ENCODE measurements around the gene OLIG1.
A peak's percentile ranks its signal among the peaks of the same experiment; 100 is the strongest.

OLIG1 gene

GRCh38 chr21:33023574-33024200 lies 46.3 kb upstream of the OLIG1 start:
- no peak for TF ChIP-seq CTCF (IDR thresholded peaks at IDR 0.05; ENCODE audit: extremely low read depth, missing control alignments)
- DNase-seq (ENCODE audit: low spot score): peak; percentile 44

- DNase-seq (ENCODE audit: low spot score): peak; percentile 43
- TF ChIP-seq CTCF (IDR thresholded peaks at IDR 0.05; ENCODE audit: extremely low read depth, missing control alignments): no peak
Measured at GRCh38 chr21:33024201-33025103, 45.5 kb upstream of the OLIG1 start.

- no peak for TF ChIP-seq CTCF (IDR thresholded peaks at IDR 0.05; ENCODE audit: extremely low read depth, missing control alignments)
- no peak for DNase-seq (ENCODE audit: low spot score)
Measured at GRCh38 chr21:33025106-33025488, 44.8 kb upstream of the OLIG1 start.

- TF ChIP-seq CTCF (IDR thresholded peaks at IDR 0.05; ENCODE audit: extremely low read depth, missing control alignments): no peak
- DNase-seq (ENCODE audit: low spot score): peak; percentile 46
Measured at GRCh38 chr21:33025489-33026442, 44.2 kb upstream of the OLIG1 start, which contains the start of gene OLIG2. OLIG2 (plus strand) TSS chr21:33025935; CDS start chr21:33026863, 928 bp downstream.

GRCh38 chr21:33026443-33026858 lies 43.5 kb upstream of the OLIG1 start:
- TF ChIP-seq CTCF (IDR thresholded peaks at IDR 0.05; ENCODE audit: extremely low read depth, missing control alignments): no peak
- DNase-seq (ENCODE audit: low spot score): peak; percentile 46

- no peak for TF ChIP-seq CTCF (IDR thresholded peaks at IDR 0.05; ENCODE audit: extremely low read depth, missing control alignments)
- peak; percentile 60 for DNase-seq (ENCODE audit: low spot score)
Measured at GRCh38 chr21:33026878-33027400, 43.0 kb upstream of the OLIG1 start.

All from GM20000 (cell line).